UCSD-AML1 (cell line): ENCODE measurements around the gene KIAA1958.

Source experiments
- DNase-seq: peaks from one replicate; lab custom pipeline; 2025; ENCODE audit not compliant: unreplicated experiment; lab: John Stamatoyannopoulos, UW

The KIAA1958 gene

DNA sequence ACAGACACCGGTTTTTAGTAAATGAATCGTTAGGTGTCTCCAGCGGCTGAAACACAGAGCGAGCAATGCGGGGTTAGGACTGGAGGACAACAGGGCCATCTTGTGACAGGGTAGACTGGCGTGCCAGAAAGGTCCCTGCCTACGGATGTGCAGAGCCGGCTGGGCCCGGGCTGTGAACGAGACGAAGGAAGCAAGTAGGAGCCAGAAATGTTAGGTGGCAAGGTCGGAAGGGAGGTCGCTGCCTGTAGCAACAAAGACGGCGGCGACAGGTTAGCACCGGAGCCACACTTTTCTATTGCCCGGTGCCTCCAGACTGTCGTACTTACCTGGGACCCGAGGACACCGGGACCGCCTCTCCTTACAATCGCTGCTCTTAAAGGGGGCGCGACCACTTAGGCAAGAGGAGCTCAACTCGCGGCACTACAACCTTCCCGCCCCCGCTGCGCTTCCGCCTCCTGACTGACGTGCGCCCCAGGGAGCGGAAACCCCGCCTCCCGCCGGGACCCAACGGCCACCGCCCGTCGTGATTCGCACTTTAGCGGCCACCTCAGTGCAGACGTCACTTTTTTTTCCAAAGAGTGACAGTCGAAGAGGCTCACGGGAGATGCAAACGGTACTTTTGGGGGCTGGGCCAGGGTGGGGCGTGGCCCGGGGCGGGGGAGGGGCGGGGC is 231.2 kb downstream of the KIAA1958 start, which contains the start of gene INIP:
Gene INIP (minus strand): TSS at position 457 of the 671 bp plus-strand sequence. CDS start 1,632 bp downstream, outside the sequence.
- DNase-seq = peak; percentile 97
